NCI-H2227 (cell line): ENCODE results near the gene RNF180.

Experiments
- DNase-seq: peaks from one replicate; lab custom pipeline; 2025; ENCODE audit not compliant: unreplicated experiment; lab: John Stamatoyannopoulos, UW

Gene RNF180

GRCh38 chr5:64165500-64166200, at the start of gene RNF180:
RNF180 (plus strand) TSS chr5:64165843; CDS start chr5:64200808, 34,965 bp downstream.
- peak; percentile 28 for DNase-seq

- no peak for DNase-seq
These were observed 40.1 kb upstream of the RNF180 start for GRCh38 chr5:64125521-64125920.

- DNase-seq = no peak
These were observed 39.4 kb upstream of the RNF180 start for GRCh38 chr5:64126202-64126741.

GRCh38 chr5:64140018-64140417, 25.6 kb upstream of the RNF180 start:
- DNase-seq = no peak

- no peak for DNase-seq
These were observed 21.0 kb upstream of the RNF180 start for GRCh38 chr5:64144425-64145215.

GRCh38 chr5:64145216-64145895, 20.3 kb upstream of the RNF180 start:
- DNase-seq = no peak

GRCh38 chr5:64147379-64147778, 18.3 kb upstream of the RNF180 start:
- DNase-seq = no peak

GRCh38 chr5:64147849-64148441, 17.7 kb upstream of the RNF180 start:
- DNase-seq = peak; percentile 9

GRCh38 chr5:64149268-64149667, 16.4 kb upstream of the RNF180 start:
- no peak for DNase-seq

GRCh38 chr5:64149857-64150521, 15.7 kb upstream of the RNF180 start:
- DNase-seq = no peak

- no peak for DNase-seq
These were observed 9.4 kb upstream of the RNF180 start for GRCh38 chr5:64156261-64156660.

- DNase-seq = no peak
These were observed 6.8 kb upstream of the RNF180 start for GRCh38 chr5:64158827-64159226.

- DNase-seq = no peak
These were observed 5.4 kb upstream of the RNF180 start for GRCh38 chr5:64160201-64160600.

- DNase-seq = no peak
These were observed 4.2 kb upstream of the RNF180 start for GRCh38 chr5:64161420-64161819.

GRCh38 chr5:64163135-64163534, 2.5 kb upstream of the RNF180 start:
- no peak for DNase-seq

GRCh38 chr5:64163746-64164145, 1.9 kb upstream of the RNF180 start:
- DNase-seq = no peak

- DNase-seq = no peak
These were observed 1.5 kb upstream of the RNF180 start for GRCh38 chr5:64164166-64164565.

GRCh38 chr5:64165160-64165499, 513 bp upstream of the RNF180 start:
- no peak for DNase-seq

GRCh38 chr5:64166201-64166959, 737 bp downstream of the RNF180 start:
- DNase-seq = no peak

- no peak for DNase-seq
These were observed 10.7 kb downstream of the RNF180 start for GRCh38 chr5:64176301-64176700.
